Large intestine (tissue), 3 donors: ENCODE results near the gene SLX1B. TPM values are rescaled to one million over a fixed set of nuclear protein-coding genes. Genes with fewer than 3 reads are reported as not detected.
"Not testable (repeated sequence)": the region's sequence is repeated elsewhere in the genome, so short reads cannot be mapped to it uniquely, and the experiment has no call there.

Experiments used
- DNase-seq, 2 donors: peaks; one replicate each; pipeline versions ENCODE4 v3.0.0 to v3.0.0-alpha.2; 2013
- H3K27ac ChIP-seq: one replicate; pipeline ENCODE4 v1.5.1; 2013; ENCODE audit warnings: low read length
- H3K27me3 ChIP-seq: 2 replicates; pipeline ENCODE4 v1.6.1; 2013; ENCODE audit warnings: low read length; ENCODE audit not compliant: control insufficient read depth, insufficient read depth
- H3K36me3 ChIP-seq: 2 replicates; pipeline ENCODE4 v1.6.1; 2013; ENCODE audit warnings: low read length; ENCODE audit not compliant: control insufficient read depth, insufficient read depth
- H3K4me1 ChIP-seq: one replicate; pipeline ENCODE4 v1.6.1; 2013; ENCODE audit warnings: low read length; ENCODE audit not compliant: control insufficient read depth, insufficient read depth
- H3K4me3 ChIP-seq: one replicate; pipeline ENCODE4 v1.5.1; 2013; ENCODE audit warnings: low read length
- H3K9me3 ChIP-seq: one replicate; pipeline ENCODE4 v1.6.1; 2013; ENCODE audit warnings: mild to moderate bottlenecking, low read depth, low read length, moderate library complexity; ENCODE audit not compliant: control insufficient read depth
- WGBS: methylation state at CpG from one replicate; pipeline ENCODE4 v1.1.5; 2013; ENCODE audit warnings: low lambda C conversion rate; ENCODE audit not compliant: insufficient coverage; 5-methylcytosine and 5-hydroxymethylcytosine counted together
- polyA plus RNA-seq: library from polyadenylated mRNA; unstranded; fragments of 120-200 nt; gene quantifications from one replicate; pipeline ENCODE4 v1.2.1, GENCODE V29; 2013

The SLX1B gene
- polyA plus RNA-seq, 1 donor, result 61.3 TPM

- not testable (repeated sequence) for H3K36me3 ChIP-seq, DNase-seq, H3K4me3 ChIP-seq, H3K27me3 ChIP-seq, H3K9me3 ChIP-seq, H3K4me1 ChIP-seq, H3K27ac ChIP-seq
- no CpG with 5 or more reads among the region's 57 CpGs for WGBS
Observed at GRCh38 chr16:29465985-29466824, 11.9 kb downstream of the SLX1B start.

- H3K27me3 ChIP-seq, H3K4me3 ChIP-seq, H3K36me3 ChIP-seq, H3K4me1 ChIP-seq, H3K27ac ChIP-seq, DNase-seq, H3K9me3 ChIP-seq: not testable (repeated sequence)
- WGBS, result no CpG with 5 or more reads among the region's 33 CpGs
Observed at GRCh38 chr16:29466904-29467303, 12.6 kb downstream of the SLX1B start.

- DNase-seq, H3K9me3 ChIP-seq: not testable (repeated sequence)
- WGBS, result no CpG with 5 or more reads among the region's 10 CpGs
Observed at GRCh38 chr16:29467654-29468366, 13.5 kb downstream of the SLX1B start.

GRCh38 chr16:29469660-29470059 lies 15.3 kb downstream of the SLX1B start:
- not testable (repeated sequence) for DNase-seq, H3K9me3 ChIP-seq, H3K4me1 ChIP-seq, H3K4me3 ChIP-seq, H3K36me3 ChIP-seq, H3K27me3 ChIP-seq, H3K27ac ChIP-seq
- no CpG with 5 or more reads among the region's 6 CpGs for WGBS

More at GRCh38 chr16:29467654-29468366, 13.5 kb downstream of the SLX1B start:
- not testable (repeated sequence) for H3K27ac ChIP-seq, H3K4me1 ChIP-seq, H3K4me3 ChIP-seq, H3K27me3 ChIP-seq, H3K36me3 ChIP-seq

- H3K27ac ChIP-seq, H3K36me3 ChIP-seq, H3K9me3 ChIP-seq, H3K4me1 ChIP-seq, DNase-seq, H3K4me3 ChIP-seq, H3K27me3 ChIP-seq: not testable (repeated sequence)
- no CpG with 5 or more reads among the region's 4 CpGs for WGBS
Observed at GRCh38 chr16:29472065-29472464, 17.7 kb downstream of the SLX1B start.

- DNase-seq, H3K27me3 ChIP-seq, H3K27ac ChIP-seq, H3K4me3 ChIP-seq, H3K36me3 ChIP-seq, H3K4me1 ChIP-seq, H3K9me3 ChIP-seq: not testable (repeated sequence)
- WGBS, result no CpG with 5 or more reads among the region's 12 CpGs
Observed at GRCh38 chr16:29482276-29482675, 27.9 kb downstream of the SLX1B start.

GRCh38 chr16:29506308-29506707 lies 52.0 kb downstream of the SLX1B start, which contains the start of gene NPIPB12:
NPIPB12 (minus strand) TSS chr16:29506408.
- H3K4me3 ChIP-seq, H3K36me3 ChIP-seq, H3K27ac ChIP-seq, H3K9me3 ChIP-seq, H3K27me3 ChIP-seq, H3K4me1 ChIP-seq, DNase-seq: not testable (repeated sequence)
- no CpG with 5 or more reads among the region's 6 CpGs for WGBS

Other genes starting within 250 kb of the SLX1B start
- gene NPIPB11, start 47.8 kb upstream of the SLX1B start, polyA plus RNA-seq, result 5.6 TPM
- 16.0 TPM for gene BOLA2, start 182 bp upstream of the SLX1B start, polyA plus RNA-seq
- 203 TPM for gene SULT1A4, start 5.4 kb downstream of the SLX1B start, polyA plus RNA-seq
- 137 TPM for gene NPIPB12, start 51.9 kb downstream of the SLX1B start, polyA plus RNA-seq
- gene SPN, start 208.7 kb downstream of the SLX1B start, polyA plus RNA-seq, result 6.8 TPM
- 220 TPM for gene QPRT, start 224.6 kb downstream of the SLX1B start, polyA plus RNA-seq